ENCODE results near the gene TBC1D4.

GRCh38 chr13:75363371-75363770 lies 118.6 kb downstream of the TBC1D4 start:
- TF ChIP-seq EZH2 (IDR thresholded peaks at IDR 0.05; ENCODE audit: low read length, unreplicated experiment), result no peak
- TF ChIP-seq, protein P1, sequence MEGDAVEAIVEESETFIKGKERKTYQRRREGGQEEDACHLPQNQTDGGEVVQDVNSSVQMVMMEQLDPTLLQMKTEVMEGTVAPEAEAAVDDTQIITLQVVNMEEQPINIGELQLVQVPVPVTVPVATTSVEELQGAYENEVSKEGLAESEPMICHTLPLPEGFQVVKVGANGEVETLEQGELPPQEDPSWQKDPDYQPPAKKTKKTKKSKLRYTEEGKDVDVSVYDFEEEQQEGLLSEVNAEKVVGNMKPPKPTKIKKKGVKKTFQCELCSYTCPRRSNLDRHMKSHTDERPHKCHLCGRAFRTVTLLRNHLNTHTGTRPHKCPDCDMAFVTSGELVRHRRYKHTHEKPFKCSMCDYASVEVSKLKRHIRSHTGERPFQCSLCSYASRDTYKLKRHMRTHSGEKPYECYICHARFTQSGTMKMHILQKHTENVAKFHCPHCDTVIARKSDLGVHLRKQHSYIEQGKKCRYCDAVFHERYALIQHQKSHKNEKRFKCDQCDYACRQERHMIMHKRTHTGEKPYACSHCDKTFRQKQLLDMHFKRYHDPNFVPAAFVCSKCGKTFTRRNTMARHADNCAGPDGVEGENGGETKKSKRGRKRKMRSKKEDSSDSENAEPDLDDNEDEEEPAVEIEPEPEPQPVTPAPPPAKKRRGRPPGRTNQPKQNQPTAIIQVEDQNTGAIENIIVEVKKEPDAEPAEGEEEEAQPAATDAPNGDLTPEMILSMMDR (conservative IDR thresholded peaks at IDR 0.05; ENCODE audit: low read depth, low read length), result no peak
